Hippocampal formation (tissue), 2 donors: ENCODE results near the gene TXN.
"Not testable (repeated sequence)": the region's sequence is repeated elsewhere in the genome, so short reads cannot be mapped to it uniquely, and the experiment has no call there.

Source experiments
- DNase-seq, 2 donors: peaks; one replicate each; lab custom pipeline; 2025; lab: John Stamatoyannopoulos, UW

Gene TXN

DNA sequence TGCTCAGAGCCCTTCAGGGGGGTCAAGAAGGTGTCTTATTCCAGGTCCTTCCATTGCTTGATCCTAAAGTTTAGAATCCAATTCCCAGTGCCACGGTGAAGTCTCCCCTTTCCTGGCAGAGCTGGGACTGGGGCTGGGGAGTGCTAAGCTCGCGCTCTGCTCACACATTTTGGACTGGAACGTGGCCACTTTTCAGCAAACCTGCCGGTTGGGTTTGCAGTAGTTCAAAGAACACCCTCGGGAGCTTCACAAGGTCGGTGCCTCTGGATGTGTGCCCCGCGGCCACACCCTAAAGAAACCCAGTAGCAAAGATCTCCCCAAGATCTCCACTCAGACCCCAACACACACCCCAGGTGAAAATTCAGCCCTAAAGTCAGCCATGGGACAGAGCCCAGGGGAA lies 48.3 kb downstream of the TXN start, which contains the start of gene C9orf152:
Gene C9orf152, minus strand, starts transcription at position 129 of the 400 bp plus-strand sequence. CDS start 580 bp downstream, outside the sequence.
- no peak for DNase-seq

DNA sequence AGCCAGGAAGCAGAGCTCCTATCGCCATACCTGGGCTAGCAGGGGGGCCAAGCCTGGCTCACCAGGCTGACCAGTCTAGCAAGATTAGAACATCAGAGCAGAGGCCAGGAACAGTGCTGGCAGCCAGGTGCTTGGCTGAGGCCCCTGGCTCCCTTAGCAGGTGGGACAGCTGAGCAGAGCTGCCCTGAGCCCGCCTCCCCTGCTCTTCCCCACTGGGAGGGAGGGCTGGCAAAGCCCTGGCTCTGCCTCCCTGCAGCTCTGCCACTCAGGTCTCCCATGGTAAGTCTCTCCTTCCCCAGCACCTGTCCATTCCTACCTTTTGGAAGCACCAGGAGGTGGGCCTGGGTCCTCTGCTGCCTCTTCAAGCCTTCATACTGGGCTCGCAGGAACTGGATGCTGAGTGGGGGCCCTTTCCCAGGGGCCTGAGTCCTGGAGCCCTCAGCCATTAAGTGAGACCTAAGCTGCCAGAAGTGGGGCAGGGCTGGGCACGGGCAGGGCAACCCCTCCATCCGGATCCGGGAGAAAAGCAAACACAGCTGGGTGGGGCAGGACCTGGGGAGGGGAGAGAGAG lies 49.2 kb downstream of the TXN start:
- DNase-seq, result no peak

DNA sequence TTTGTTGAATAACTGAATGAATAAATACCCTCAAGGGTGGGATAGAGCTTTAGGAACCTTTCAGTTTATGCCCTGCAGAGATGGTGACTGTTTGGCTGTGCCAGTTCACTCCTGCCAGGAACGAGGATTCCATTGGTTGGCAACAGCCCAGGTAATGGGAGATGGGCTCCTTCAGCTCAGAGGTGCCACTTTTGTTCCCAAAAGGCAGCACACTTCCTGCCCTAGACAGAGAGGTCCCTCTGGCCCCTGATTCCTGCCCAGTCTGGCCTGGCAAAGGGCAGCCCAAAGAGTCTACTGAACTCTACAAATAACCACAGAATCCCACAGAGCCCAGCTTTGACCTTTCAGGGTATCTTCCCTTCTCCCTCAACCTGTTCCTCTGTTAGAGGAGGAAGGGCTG lies 49.9 kb downstream of the TXN start:
- no peak for DNase-seq

DNA sequence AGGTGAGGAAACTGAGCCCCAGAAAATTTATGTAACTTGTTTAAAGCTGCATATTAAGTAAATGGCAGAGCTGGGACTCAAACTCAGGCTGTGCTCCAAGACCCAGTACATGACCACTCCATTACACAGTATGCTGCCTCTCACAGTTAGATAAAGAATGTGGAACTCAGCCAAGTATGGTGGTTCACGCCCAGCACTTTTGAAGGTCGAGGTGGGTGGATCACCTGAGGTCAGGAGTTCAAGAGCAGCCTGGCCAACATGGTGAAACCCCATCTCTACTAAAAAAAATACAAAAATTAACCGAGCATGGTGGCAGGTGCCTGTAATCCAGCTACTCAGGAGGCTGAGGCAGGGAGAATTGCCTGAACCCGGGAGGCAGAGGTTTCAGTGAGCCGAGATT lies 50.7 kb downstream of the TXN start:
- DNase-seq, result not testable (repeated sequence)

DNA sequence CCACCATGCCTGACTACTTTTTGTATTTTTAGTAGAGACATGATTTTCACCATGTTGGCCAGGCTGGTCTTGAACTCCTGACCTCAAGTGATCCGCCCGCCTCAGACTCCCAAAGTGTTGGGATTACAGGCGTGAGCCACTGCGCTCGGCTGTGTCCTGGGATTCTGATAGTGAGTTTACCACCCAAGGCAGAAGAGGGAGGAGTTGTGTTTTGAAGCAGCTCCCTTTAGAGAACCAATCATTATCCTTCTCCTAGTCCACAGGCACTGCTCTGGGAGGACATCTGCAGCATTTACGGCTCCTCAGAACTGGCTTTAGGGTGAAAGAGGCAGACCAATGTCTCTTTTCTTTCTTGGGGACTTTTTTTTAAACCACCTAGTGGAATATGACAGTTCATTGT lies 54.1 kb downstream of the TXN start:
- no peak for DNase-seq

- DNase-seq, result no peak
Observed at GRCh38 chr9:110199643-110200042, 56.7 kb downstream of the TXN start.

- no peak for DNase-seq
Observed at GRCh38 chr9:110198357-110198756, 58.0 kb downstream of the TXN start.

GRCh38 chr9:110197330-110198187 lies 58.7 kb downstream of the TXN start:
- DNase-seq, result no peak

- not testable (repeated sequence) for DNase-seq
Observed at GRCh38 chr9:110196084-110196499, 60.2 kb downstream of the TXN start.
